AG09309 (cell line): ENCODE measurements around the gene GSG1.

Experiments used
- DNase-seq: peaks from one replicate; pipeline ENCODE4 v3.0.0-alpha.2; 2010; ENCODE audit warnings: low read depth
- H3K4me3 ChIP-seq: 2 replicates; pipeline ENCODE4 v1.5.1; 2011; ENCODE audit warnings: mild to moderate bottlenecking, low read depth, low read length, moderate library complexity; ENCODE audit not compliant: control insufficient read depth
- CTCF ChIP-seq: IDR thresholded peaks from 2 replicates; pipeline ENCODE4 v1.5.1; 2011; ENCODE audit warnings: mild to moderate bottlenecking, low read depth, low read length, inconsistent platforms; ENCODE audit not compliant: insufficient read depth, control insufficient read depth; ENCODE audit errors: missing control alignments

GSG1 gene

GRCh38 chr12:13079440-13079906, 24.0 kb downstream of the GSG1 start:
- no peak for DNase-seq
- no peak overlapping the region for H3K4me3 ChIP-seq
- TF ChIP-seq CTCF: no peak

- DNase-seq: no peak
- TF ChIP-seq CTCF: no peak
- no peak overlapping the region for H3K4me3 ChIP-seq
Observed at GRCh38 chr12:13075786-13076570, 27.5 kb downstream of the GSG1 start.

- no peak overlapping the region for H3K4me3 ChIP-seq
- no peak for TF ChIP-seq CTCF
- DNase-seq: no peak
Observed at GRCh38 chr12:13075118-13075480, 28.4 kb downstream of the GSG1 start.

- no peak for TF ChIP-seq CTCF
- no peak for DNase-seq
- no peak overlapping the region for H3K4me3 ChIP-seq
Observed at GRCh38 chr12:13074396-13075117, 28.9 kb downstream of the GSG1 start.

- DNase-seq: no peak
- H3K4me3 ChIP-seq: no peak overlapping the region
- no peak for TF ChIP-seq CTCF
Observed at GRCh38 chr12:13073173-13073572, 30.3 kb downstream of the GSG1 start.

- TF ChIP-seq CTCF: no peak
- DNase-seq: no peak
- H3K4me3 ChIP-seq: no peak overlapping the region
Observed at GRCh38 chr12:13071305-13072280, 31.9 kb downstream of the GSG1 start.
